Omental fat pad (tissue), 4 donors: ENCODE measurements around the gene ETV6. TPM values are rescaled to one million over a fixed set of nuclear protein-coding genes. Genes with fewer than 3 reads are reported as not detected.

Source experiments
- ATAC-seq: fragments of 150-250 bp; one replicate; pipeline ENCODE4 v1.9.1; 2016; ENCODE audit warnings: mild to moderate bottlenecking, moderate library complexity; ENCODE audit not compliant: low FRiP score
- DNase-seq: peaks from one replicate; pipeline ENCODE4 v3.0.0-alpha.2; 2019; ENCODE audit warnings: low spot score
- CTCF ChIP-seq, 3 donors: fragments of 450-650 bp; IDR thresholded peaks; one replicate each; pipeline ENCODE4 v1.5.1; 2016 to 2017; ENCODE audit warnings: antibody characterized with exemption in 3 of 3, mild to moderate bottlenecking in 3 of 3, moderate library complexity in 2 of 3
- total RNA-seq, 4 donors: library from RNA; depleted of rRNA; stranded (reverse); fragments of >200 nt; gene quantifications; one replicate each; pipeline ENCODE4 v1.1.0, GENCODE V29; 2016

ETV6 gene
- total RNA-seq, 4 donors from 2014 or later: 9.3 to 28.2 (median 17.6) TPM

GRCh38 chr12:11833174-11833895, 183.9 kb downstream of the ETV6 start:
- no peak for DNase-seq
- no peak for ATAC-seq
- no peak for TF ChIP-seq CTCF (IDR thresholded peaks at IDR 0.05)

GRCh38 chr12:11834104-11834812, 184.8 kb downstream of the ETV6 start:
- ATAC-seq (peak; percentile 22), DNase-seq (no peak)

GRCh38 chr12:11834931-11835330, 185.5 kb downstream of the ETV6 start:
- TF ChIP-seq CTCF (IDR thresholded peaks at IDR 0.05): no peak
- ATAC-seq (no peak), DNase-seq (no peak)

More at GRCh38 chr12:11834104-11834812, 184.8 kb downstream of the ETV6 start:
- no peak for TF ChIP-seq CTCF (IDR thresholded peaks at IDR 0.05)

- no peak for TF ChIP-seq CTCF (IDR thresholded peaks at IDR 0.05)
- ATAC-seq (no peak), DNase-seq (no peak)
Observed at GRCh38 chr12:11836282-11837151, 187.0 kb downstream of the ETV6 start.

- TF ChIP-seq CTCF (IDR thresholded peaks at IDR 0.05): no peak
- DNase-seq (no peak), ATAC-seq (no peak)
Observed at GRCh38 chr12:11837216-11837934, 187.9 kb downstream of the ETV6 start.

- TF ChIP-seq CTCF (IDR thresholded peaks at IDR 0.05): no peak
- DNase-seq (no peak), ATAC-seq (peak; percentile 19)
Observed at GRCh38 chr12:11838403-11838802, 188.9 kb downstream of the ETV6 start.
